Muscle of back (tissue), 11 donors: ENCODE results near the gene SPINT2. TPM values are rescaled to one million over a fixed set of nuclear protein-coding genes. Genes with fewer than 3 reads are reported as not detected.
A peak's percentile ranks its signal among the peaks of the same experiment; 100 is the strongest.

Source experiments
- DNase-seq, 3 donors: peaks; one replicate each; pipeline versions ENCODE4 v3.0.0 to v3.0.0-alpha.2; 2013
- polyA plus RNA-seq, 10 donors: library from polyadenylated mRNA; unstranded; fragments of 120-200 nt; gene quantifications; one replicate each; pipeline ENCODE4 v1.2.1, GENCODE V29; 2013; ENCODE audit not compliant: insufficient read length in 10 of 10

Gene SPINT2
- polyA plus RNA-seq, 10 donors = 1.9 to 36.3 (median 4.5) TPM

- DNase-seq = peak in 2 of 3 donors; percentile 49 to 52
These were observed 26.3 kb downstream of the SPINT2 start for GRCh38 chr19:38290631-38291147.

DNA sequence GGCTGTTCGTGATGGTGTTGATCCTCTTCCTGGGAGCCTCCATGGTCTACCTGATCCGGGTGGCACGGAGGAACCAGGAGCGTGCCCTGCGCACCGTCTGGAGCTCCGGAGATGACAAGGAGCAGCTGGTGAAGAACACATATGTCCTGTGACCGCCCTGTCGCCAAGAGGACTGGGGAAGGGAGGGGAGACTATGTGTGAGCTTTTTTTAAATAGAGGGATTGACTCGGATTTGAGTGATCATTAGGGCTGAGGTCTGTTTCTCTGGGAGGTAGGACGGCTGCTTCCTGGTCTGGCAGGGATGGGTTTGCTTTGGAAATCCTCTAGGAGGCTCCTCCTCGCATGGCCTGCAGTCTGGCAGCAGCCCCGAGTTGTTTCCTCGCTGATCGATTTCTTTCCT lies 27.5 kb downstream of the SPINT2 start:
- no peak for DNase-seq

- no peak for DNase-seq
These were observed 28.9 kb downstream of the SPINT2 start for GRCh38 chr19:38293281-38293680.

DNA sequence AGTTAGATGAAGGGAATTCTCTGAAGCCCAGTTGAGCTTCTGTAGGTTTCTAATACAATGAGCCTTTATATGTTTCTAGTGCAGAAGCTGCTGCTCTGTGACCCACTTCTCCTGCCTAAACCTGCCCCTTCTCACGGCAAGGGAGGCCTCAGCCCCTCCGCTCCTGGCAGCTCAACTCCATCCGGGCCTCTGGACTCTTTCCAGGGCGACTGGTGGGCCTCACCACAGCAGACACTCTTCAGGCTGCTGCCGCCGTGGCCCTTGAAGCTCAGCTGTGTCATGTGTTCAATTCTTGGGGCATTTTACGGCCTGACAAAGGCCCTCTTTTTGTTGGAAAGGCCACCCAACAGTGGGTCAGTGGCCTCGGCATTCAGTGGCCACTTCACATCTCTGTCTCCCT lies 29.7 kb downstream of the SPINT2 start:
- DNase-seq = no peak

GRCh38 chr19:38298821-38299680 lies 34.7 kb downstream of the SPINT2 start:
- DNase-seq = no peak

DNA sequence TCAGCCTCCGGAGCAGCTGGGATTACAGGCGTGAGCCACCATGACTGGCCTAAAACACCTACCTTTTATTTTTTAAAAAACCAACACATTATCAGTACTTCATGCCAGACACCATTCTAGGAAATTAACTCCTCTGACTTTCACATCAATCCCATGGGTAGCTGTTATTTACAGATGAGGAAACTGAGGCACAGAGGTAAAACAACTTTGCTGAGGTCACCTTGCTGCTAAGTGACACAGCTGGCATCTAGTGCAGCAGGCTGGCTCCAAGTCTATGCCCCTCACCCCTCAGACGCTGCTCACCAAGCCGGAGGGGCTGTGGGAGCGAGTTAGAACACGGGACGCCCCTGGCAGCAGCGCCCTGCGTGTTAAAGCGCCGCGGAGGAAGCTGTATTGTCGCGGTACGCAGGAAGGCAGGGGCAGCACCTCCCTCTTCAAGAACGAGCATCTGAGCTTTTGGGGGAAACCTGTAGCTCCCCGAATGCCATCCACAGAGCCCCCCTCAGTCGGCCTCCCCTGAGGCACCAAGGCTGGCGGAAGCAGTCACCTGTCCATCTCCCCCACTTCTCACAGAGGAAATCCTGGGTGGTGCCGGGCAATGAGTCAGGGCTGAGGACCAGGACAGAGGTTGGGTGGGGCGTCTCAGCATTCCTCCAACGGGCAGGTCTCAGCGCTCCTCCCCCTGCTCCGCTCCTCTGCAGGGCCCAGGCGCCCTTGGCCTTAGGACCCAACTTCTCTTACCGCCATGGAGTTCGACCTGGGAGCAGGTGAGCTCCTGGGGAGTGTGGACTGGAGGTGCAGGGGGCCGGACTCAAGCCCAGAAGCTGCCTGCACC lies 39.4 kb downstream of the SPINT2 start, which contains the start of gene C19orf33:
TSS of gene C19orf33 (plus strand) at position 735 of the 835 bp plus-strand sequence. CDS start at position 746, 11 bp downstream.
- DNase-seq = no peak

DNA sequence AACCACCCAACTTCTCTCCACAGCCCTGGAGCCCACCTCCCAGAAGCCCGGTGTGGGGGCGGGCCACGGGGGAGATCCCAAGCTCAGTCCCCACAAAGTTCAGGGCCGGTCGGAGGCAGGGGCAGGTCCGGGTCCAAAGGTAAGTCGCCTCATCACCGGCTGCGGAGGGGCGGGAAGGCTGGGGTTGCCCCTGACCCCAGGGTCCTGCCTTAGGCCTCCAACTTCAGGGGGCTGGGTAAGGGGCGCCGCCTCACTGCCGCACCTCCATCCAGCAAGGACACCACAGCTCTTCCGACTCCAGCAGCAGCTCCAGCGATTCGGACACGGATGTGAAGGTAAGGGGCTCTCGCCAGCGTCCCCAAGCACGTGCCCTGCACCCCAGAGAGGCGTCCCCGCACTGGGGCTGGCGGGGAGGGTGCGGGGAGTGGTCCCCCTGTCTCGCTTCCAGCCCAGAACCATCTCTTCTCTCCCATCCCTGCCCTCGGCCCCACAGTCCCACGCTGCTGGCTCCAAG lies 40.0 kb downstream of the SPINT2 start:
- DNase-seq = no peak

GRCh38 chr19:38304866-38305429 lies 40.6 kb downstream of the SPINT2 start:
- no peak for DNase-seq

DNA sequence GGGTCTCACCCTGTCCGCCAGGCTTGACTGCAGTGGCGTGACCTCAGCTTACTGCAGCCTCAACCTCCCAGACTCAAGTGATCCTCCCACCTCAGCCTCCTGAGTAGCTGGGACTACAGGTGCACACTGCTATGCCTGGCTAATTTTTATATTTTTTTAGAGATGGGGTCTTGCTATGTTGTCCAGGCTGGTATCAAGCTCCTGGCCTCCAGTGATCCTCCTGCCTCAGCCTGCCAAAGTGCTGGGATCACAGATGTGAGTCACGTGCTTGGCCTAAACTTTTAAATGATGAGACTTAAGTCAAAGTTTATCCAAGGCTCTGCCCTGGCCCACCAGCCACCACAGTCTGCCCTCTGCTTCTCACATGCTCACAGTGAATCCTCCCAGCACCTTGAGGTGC lies 41.9 kb downstream of the SPINT2 start:
- no peak for DNase-seq

- no peak for DNase-seq
These were observed 42.7 kb downstream of the SPINT2 start for GRCh38 chr19:38307076-38307475.

DNA sequence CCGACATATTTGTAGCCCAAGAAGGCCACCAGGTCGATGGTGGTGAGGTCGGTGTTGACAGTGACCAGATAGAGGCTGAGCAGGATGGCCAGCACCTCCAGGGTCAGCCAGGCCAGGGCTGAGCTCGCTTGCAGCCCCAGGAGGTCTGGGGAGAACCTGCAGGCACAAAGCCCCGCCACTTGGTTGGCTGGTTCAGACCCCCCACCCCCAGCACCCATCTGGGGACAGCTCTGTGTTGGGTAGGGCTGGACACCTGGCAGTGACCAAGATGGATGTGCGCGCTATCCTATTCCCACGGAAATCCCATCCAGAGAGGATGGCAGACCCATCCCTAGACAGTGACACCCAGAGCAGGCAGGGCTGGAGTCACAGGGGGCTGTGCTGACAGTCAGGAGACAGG lies 43.2 kb downstream of the SPINT2 start:
- no peak for DNase-seq

- no peak for DNase-seq
These were observed 43.8 kb downstream of the SPINT2 start for GRCh38 chr19:38308006-38308766.

DNA sequence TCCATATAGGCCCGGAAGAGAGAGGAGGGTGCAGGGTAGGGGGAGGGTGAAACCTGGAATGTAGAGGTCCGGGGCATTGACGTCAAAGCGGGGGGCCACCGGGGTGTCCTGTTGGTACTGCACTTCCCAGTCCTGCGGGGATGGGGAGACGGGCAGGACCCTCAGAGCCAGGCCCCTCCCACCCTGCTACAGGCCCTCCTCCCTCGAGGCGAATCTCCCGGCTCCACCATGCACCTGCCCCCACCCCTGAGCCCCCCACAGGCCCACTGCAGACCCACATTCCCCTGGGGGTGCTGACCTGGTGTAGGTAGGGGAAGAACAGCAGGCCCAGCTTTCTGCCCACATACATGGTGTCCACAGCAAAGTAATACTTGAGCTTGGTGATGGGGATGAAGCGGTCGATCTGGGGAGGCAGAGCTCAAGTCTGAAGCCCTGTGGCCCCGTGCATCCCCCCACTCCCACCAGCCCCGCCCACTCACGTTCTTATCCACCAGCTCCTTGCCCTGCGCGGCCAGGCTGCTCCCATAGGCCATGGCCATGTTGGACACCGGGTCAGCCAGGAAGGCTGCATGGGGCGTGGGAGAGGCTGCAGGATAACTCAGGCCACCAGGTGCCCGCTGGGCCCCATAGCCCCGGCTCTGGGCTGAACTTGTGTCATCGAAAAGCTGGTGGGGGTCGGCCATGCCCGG lies 44.7 kb downstream of the SPINT2 start:
- DNase-seq = no peak

- DNase-seq = no peak
These were observed 45.4 kb downstream of the SPINT2 start for GRCh38 chr19:38309615-38310278.

DNA sequence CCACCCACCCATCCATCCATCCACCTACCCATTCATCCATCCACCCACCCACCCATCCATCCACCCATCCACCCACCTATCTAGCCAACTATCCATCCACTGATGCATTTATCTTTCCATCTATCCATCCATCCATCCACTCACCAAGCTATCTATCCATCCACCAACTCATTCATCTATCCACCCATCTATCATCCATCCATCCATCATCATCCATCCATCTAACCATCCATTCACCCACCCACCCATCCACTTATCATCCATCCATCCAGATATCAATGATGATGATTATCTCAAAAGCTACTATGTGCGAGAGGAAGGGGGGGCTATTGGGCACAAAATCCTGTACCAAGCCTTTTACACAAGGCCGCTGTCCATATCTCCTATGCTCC lies 45.9 kb downstream of the SPINT2 start:
- DNase-seq = no peak

- DNase-seq = no peak
These were observed 46.6 kb downstream of the SPINT2 start for GRCh38 chr19:38310986-38311385.

GRCh38 chr19:38315657-38316476 lies 51.5 kb downstream of the SPINT2 start, which contains the start of gene YIF1B:
YIF1B (minus strand) TSS chr19:38315947; CDS start chr19:38315917, 30 bp downstream.
- DNase-seq = peak; percentile 96 to 98 (median 97)

- DNase-seq = no peak
These were observed 52.2 kb downstream of the SPINT2 start for GRCh38 chr19:38316477-38317067.
